Cardiac fibroblast (primary cell): ENCODE data around the gene SLC39A11.
"Not testable (repeated sequence)": the region's sequence is repeated elsewhere in the genome, so short reads cannot be mapped to it uniquely, and the experiment has no call there.

Experiments
- DNase-seq, 2 donors: peaks; one replicate each; pipeline versions ENCODE4 v3.0.0 to v3.0.0-alpha.2; 2010; ENCODE audit warnings: low read depth in 2 of 2
- H3K4me3 ChIP-seq, 2 donors: replicated peaks in 1 of 2; 1 replicate in 1 of 2; 2 replicates in 1 of 2; pipeline ENCODE4 v1.5.1; 2011; ENCODE audit warnings: low read depth in 2 of 2, low read length in 2 of 2, mild to moderate bottlenecking in 2 of 2, moderate library complexity in 1 of 2
- CTCF ChIP-seq: IDR thresholded peaks from one replicate; pipeline ENCODE4 v1.5.1; 2011; ENCODE audit warnings: low read depth, mild to moderate bottlenecking, low read length, inconsistent platforms

Gene SLC39A11

GRCh38 chr17:73133911-73134649 is 41.6 kb upstream of the SLC39A11 start:
- TF ChIP-seq CTCF, result no peak
- DNase-seq, result no peak
- H3K4me3 ChIP-seq, result no peak overlapping the region

GRCh38 chr17:73132085-73132492 is 39.6 kb upstream of the SLC39A11 start:
- no peak for DNase-seq
- TF ChIP-seq CTCF, result no peak
- no peak overlapping the region for H3K4me3 ChIP-seq

GRCh38 chr17:73131439-73131838 is 39.0 kb upstream of the SLC39A11 start:
- not testable (repeated sequence) for DNase-seq, H3K4me3 ChIP-seq

- DNase-seq, result no peak
- TF ChIP-seq CTCF, result no peak
- no peak overlapping the region for H3K4me3 ChIP-seq
Observed at GRCh38 chr17:73130977-73131376, 38.5 kb upstream of the SLC39A11 start.

- no peak overlapping the region for H3K4me3 ChIP-seq
- DNase-seq, result no peak
- TF ChIP-seq CTCF, result no peak
Observed at GRCh38 chr17:73128496-73128895, 36.0 kb upstream of the SLC39A11 start.

GRCh38 chr17:73126716-73127473 is 34.4 kb upstream of the SLC39A11 start:
- DNase-seq, result no peak
- no peak for TF ChIP-seq CTCF

GRCh38 chr17:73123606-73124320 is 31.3 kb upstream of the SLC39A11 start:
- no peak overlapping the region for H3K4me3 ChIP-seq
- DNase-seq, result no peak
- TF ChIP-seq CTCF, result no peak

More at GRCh38 chr17:73126716-73127473, 34.4 kb upstream of the SLC39A11 start:
- no peak overlapping the region for H3K4me3 ChIP-seq
